ENCODE measurements around the gene MCRS1.

DNA sequence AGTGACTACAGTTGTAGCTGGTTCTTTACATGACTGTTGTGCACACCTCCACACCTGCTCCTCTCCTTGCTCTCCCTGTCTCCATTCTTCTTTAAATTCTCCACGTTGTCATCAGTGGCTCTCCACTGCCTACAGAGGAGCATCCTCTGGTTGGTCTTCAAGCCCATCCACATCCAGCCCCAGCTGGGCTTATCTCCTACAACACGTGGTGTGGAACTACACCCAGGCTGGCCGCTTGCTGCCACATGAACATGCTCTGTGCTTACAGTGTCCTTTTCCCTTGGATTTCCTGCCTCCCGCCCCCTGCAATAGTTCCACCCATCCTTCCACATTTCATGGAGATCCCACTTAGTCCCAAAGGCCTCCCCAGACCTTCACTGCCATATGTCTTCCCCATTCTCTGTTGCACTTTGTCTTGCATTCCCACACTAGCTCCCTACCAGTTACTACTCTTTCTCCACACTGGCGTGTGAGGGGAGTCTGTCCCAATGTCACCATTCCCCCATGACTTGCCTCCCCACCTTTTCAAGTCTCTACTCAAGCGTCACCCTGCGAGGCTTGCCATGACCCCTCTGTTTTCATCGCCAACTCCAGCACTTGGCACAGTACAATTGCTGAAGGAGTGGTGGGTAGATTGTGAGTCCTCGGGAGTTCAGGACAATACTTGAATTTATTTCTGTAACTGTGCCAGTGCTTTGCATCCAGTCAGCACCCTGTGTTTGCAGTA, 9.8 kb upstream of the MCRS1 start:
- TF ChIP-seq CTCF (IDR thresholded peaks at IDR 0.05) (no peak), EP300 (IDR thresholded peaks at IDR 0.05) (no peak)
